Naive thymus-derived CD4-positive, alpha-beta T cell (primary cell): ENCODE data around the gene ZKSCAN8. TPM values are rescaled to one million over a fixed set of nuclear protein-coding genes. Genes with fewer than 3 reads are reported as not detected.
A peak's percentile ranks its signal among the peaks of the same experiment; 100 is the strongest.

Experiments
- ATAC-seq: fragments of 150-1000 bp; cut with Tn5 transposase; 2 replicates; pipeline ENCODE4 v1.10.0; 2021; ENCODE audit warnings: mild to moderate bottlenecking, moderate library complexity
- CTCF ChIA-PET: fragments of 350-600 bp; sonication (Branson Sonifier 250); formaldehyde crosslinking; loops from one replicate; lab custom pipeline; 2021; ENCODE audit warnings: antibody characterized with exemption; lab: Charles Lee
- POLR2A ChIA-PET: fragments of 350-600 bp; sonication (Branson Sonifier 250); formaldehyde crosslinking; loops from one replicate; lab custom pipeline; 2021; ENCODE audit warnings: antibody characterized with exemption, inconsistent platforms; lab: Charles Lee
- DNase-seq, 9 donors: peaks; one replicate each; pipeline versions ENCODE4 v3.0.0 to v3.0.0-alpha.2; 2020 to 2022; ENCODE audit warnings: mixed read lengths in 1 of 9
- H3K27ac ChIP-seq: one replicate; pipeline ENCODE4 v1.7.0; 2013; ENCODE audit warnings: mild to moderate bottlenecking, low read depth, low read length, moderate library complexity
- H3K27me3 ChIP-seq, 2 donors: one replicate each; pipeline ENCODE4 v1.7.0; 2013; ENCODE audit warnings: low read length in 2 of 2, mild to moderate bottlenecking in 2 of 2, moderate library complexity in 2 of 2; ENCODE audit not compliant: control insufficient read depth in 2 of 2, insufficient read depth in 2 of 2
- H3K36me3 ChIP-seq, 3 experiments: 1 replicate in 2 of 3; 2 replicates in 1 of 3; pipeline ENCODE4 v1.7.0; 2013; ENCODE audit warnings: low read length in 3 of 3, mild to moderate bottlenecking in 3 of 3, moderate library complexity in 1 of 3; ENCODE audit not compliant: insufficient read depth in 3 of 3, control insufficient read depth in 2 of 3
- H3K4me1 ChIP-seq, 2 donors: one replicate each; pipeline ENCODE4 v1.7.0; 2013; ENCODE audit warnings: low read length in 2 of 2, mild to moderate bottlenecking in 2 of 2, moderate library complexity in 1 of 2; ENCODE audit not compliant: control insufficient read depth in 2 of 2, insufficient read depth in 2 of 2
- H3K4me3 ChIP-seq: 2 replicates; pipeline ENCODE4 v1.7.0; 2013; ENCODE audit warnings: mild to moderate bottlenecking, low read length
- H3K9me3 ChIP-seq, 3 experiments: 1 replicate in 2 of 3; 2 replicates in 1 of 3; pipeline ENCODE4 v1.7.0; 2013; ENCODE audit warnings: low read length in 3 of 3; ENCODE audit not compliant: control insufficient read depth in 2 of 3
- H3K27ac Mint-ChIP-seq, 9 donors: one replicate each; pipeline ENCODE4 v1.8.0; 2020 to 2022; ENCODE audit warnings: mixed read lengths in 9 of 9, mild to moderate bottlenecking in 8 of 9, moderate library complexity in 5 of 9, inconsistent platforms in 2 of 9
- H3K27me3 Mint-ChIP-seq, 5 donors: one replicate each; pipeline ENCODE4 v1.8.0; 2021 to 2022; ENCODE audit warnings: mixed read lengths in 5 of 5, mild to moderate bottlenecking in 1 of 5
- H3K36me3 Mint-ChIP-seq, 5 donors: one replicate each; pipeline ENCODE4 v1.8.0; 2020 to 2022; ENCODE audit warnings: mixed read lengths in 5 of 5, mild to moderate bottlenecking in 3 of 5, inconsistent platforms in 1 of 5
- H3K4me1 Mint-ChIP-seq, 7 donors: one replicate each; pipeline ENCODE4 v1.8.0; 2020 to 2022; ENCODE audit warnings: mixed read lengths in 7 of 7, mild to moderate bottlenecking in 3 of 7, inconsistent platforms in 1 of 7
- H3K4me3 Mint-ChIP-seq, 10 donors: one replicate each; pipeline ENCODE4 v1.8.0; 2020 to 2022; ENCODE audit warnings: mild to moderate bottlenecking in 10 of 10, mixed read lengths in 10 of 10, moderate library complexity in 6 of 10, inconsistent platforms in 2 of 10
- H3K9me3 Mint-ChIP-seq, 11 donors: one replicate each; pipeline ENCODE4 v1.8.0; 2020 to 2022; ENCODE audit warnings: mixed read lengths in 11 of 11, mild to moderate bottlenecking in 4 of 11, inconsistent platforms in 1 of 11, moderate library complexity in 1 of 11
- intact Hi-C, 2 donors: fragments of 100-400 bp; cut with micrococcal nuclease; formaldehyde crosslinking; loops; one replicate each; pipeline ENCODE4 v1.15.1; 2023
- polyA plus RNA-seq, 2 donors: library from polyadenylated mRNA; unstranded; fragments of 300-500 nt; fragmentation: Illumina TruSeq; gene quantifications; one replicate each; pipeline ENCODE4 v1.2.3, GENCODE V29; 2021
- total RNA-seq, 6 experiments: library from RNA in 5 of 6; stranded (reverse) in 5 of 6; gene quantifications; 1 replicate in 5 of 6; 2 replicates in 1 of 6; pipeline ENCODE4 v1.2.3 and lab custom pipeline; 2021 to 2026

ZKSCAN8 gene
- total and polyA plus RNA-seq, 7 experiments from 2014 or later: 0.52 to 46.7 (median 25.0) TPM

DNA sequence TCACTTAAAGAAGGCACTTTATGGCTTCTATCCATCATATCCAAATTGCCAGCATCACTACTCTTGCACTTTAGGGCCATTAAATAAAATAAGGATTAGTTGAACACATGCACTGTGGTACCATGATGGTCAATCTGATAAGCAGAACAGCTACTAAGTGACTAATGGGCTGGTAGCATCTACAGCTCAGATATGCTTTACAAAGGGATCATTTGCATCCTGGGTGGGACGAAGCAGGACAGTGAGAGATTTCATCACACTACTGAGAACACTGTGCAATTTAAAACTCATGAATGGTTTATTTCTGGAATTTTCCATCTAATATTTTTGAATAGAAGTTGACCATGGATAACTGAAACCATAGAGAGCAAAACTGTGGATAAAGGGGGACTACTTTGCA, 58.3 kb downstream of the ZKSCAN8 start:
- peaks cover 12 to 73% (median 35%) of the 10 kb centered on the region in 11 donors for H3K9me3 Mint-ChIP-seq
- no peak overlapping the region for H3K27ac Mint-ChIP-seq
- peaks cover 0 to 4% of the 10 kb centered on the region in 2 donors for H3K4me1 ChIP-seq
- no peak overlapping the region for H3K4me3 Mint-ChIP-seq
- no peak overlapping the region for H3K4me3 ChIP-seq
- H3K36me3 Mint-ChIP-seq: peaks cover 0 to 22% (median 5%) of the 10 kb centered on the region in 5 donors
- ChIA-PET CTCF (no interaction called here), POLR2A (no interaction called here)
- H3K36me3 ChIP-seq: no peaks in the 10 kb centered on the region
- no peak for ATAC-seq
- DNase-seq: no peak
- peaks cover 0 to 14% (median 0%) of the 10 kb centered on the region in 3 experiments for H3K9me3 ChIP-seq
- H3K27ac ChIP-seq: no peak overlapping the region
- peaks cover 0 to 8% (median 5%) of the 10 kb centered on the region in 7 donors for H3K4me1 Mint-ChIP-seq
- no peaks in the 10 kb centered on the region for H3K27me3 ChIP-seq
- intact Hi-C loops: no loop called here
- peaks cover 18 to 94% (median 68%) of the 10 kb centered on the region in 5 donors for H3K27me3 Mint-ChIP-seq

DNA sequence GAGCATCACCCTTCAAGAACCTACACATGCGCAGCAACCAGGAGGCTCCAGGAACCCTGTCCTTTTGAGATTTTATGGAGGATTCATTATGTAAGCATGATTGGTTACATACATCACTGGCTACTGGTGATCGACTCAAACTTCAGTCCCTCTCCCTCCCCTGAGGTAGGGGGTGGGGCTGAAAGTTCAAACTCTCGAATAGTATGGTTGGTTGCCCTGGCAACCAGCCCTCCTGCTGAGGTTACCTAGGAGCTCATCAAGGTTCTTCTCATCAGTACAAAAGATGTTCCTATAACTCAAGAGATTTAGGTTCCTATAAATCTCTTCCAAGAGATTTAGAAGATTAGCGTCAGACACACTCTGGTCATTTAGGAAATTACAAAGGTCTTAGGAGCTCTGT, 61.5 kb downstream of the ZKSCAN8 start:
- Histone ChIP-seq H3K4me1 (peaks cover 4 to 8% of the 10 kb centered on the region in 2 donors), H3K27me3 (peaks cover 4 to 19% of the 10 kb centered on the region in 2 donors), H3K36me3 (no peaks in the 10 kb centered on the region), H3K27ac (no peak overlapping the region), H3K4me3 (no peak overlapping the region), H3K9me3 (peaks cover 0 to 4% (median 0%) of the 10 kb centered on the region in 3 experiments)
- H3K36me3 Mint-ChIP-seq: peaks cover 0 to 14% (median 6%) of the 10 kb centered on the region in 5 donors
- peaks cover 6 to 74% (median 35%) of the 10 kb centered on the region in 11 donors for H3K9me3 Mint-ChIP-seq
- H3K4me1 Mint-ChIP-seq: peaks cover 7 to 19% (median 13%) of the 10 kb centered on the region in 7 donors
- intact Hi-C loops: no loop called here
- H3K4me3 Mint-ChIP-seq: no peak overlapping the region
- DNase-seq (no peak), ATAC-seq (no peak)
- ChIA-PET CTCF (interaction anchor here (0.5 kb wide), 1 partner anchor 135 kb away, joined by 3 read pairs; no protein-coding TSS in a partner anchor), POLR2A (no interaction called here)
- H3K27me3 Mint-ChIP-seq: peaks cover 49 to 94% (median 75%) of the 10 kb centered on the region in 5 donors
- H3K27ac Mint-ChIP-seq: no peak overlapping the region

DNA sequence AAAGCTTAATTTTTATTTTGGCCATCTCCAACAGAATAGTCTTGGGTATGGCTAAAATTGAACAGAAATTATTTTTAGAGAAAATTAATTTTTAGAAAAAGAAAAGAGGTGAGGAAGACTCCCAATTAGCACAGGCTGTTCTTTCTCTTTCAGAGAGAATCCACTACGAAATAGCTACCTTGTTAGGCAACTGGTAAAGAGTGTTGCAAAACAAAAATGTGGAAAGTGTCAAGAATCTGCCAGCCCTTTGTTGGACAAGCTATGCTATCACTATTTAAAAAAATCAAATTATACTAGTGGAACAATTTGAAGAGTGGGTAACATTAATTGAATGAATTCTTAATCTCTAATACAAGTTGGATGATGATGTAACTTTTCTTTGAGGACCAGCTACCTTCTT, 64.2 kb downstream of the ZKSCAN8 start:
- POLR2A ChIA-PET: no interaction called here

DNA sequence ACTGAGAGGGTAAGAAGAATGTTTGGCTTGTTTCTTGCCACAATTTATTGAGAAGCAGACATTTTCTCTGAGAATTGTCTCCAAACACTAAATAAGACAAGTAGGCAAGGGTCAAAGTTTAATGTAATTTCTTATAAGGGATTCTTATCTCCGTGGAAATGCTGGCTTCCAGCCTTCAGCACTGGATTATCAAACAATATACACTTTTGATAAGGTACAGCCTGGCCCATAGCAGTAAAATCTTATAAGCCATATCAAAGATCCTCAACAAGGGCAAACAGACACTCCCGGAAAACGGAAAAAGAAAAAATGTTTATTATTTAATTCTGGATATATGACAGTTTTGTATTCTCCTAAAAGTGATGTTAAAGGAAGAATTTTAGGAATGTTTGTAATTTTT, 64.8 kb downstream of the ZKSCAN8 start:
- intact Hi-C loops: no loop called here
- ATAC-seq (no peak), DNase-seq (no peak)
- peaks cover 36 to 50% of the 10 kb centered on the region in 2 donors for H3K27me3 ChIP-seq
- no peak overlapping the region for H3K27ac ChIP-seq
- H3K4me3 Mint-ChIP-seq: peak overlapping the region in 1 of 10 donors; percentile 10
- CTCF ChIA-PET: no interaction called here
- H3K27ac Mint-ChIP-seq: no peak overlapping the region
- peaks cover 2 to 74% (median 29%) of the 10 kb centered on the region in 11 donors for H3K9me3 Mint-ChIP-seq
- POLR2A ChIA-PET: no interaction called here
- peaks cover 4 to 8% of the 10 kb centered on the region in 2 donors for H3K4me1 ChIP-seq
- H3K36me3 Mint-ChIP-seq: peaks cover 0 to 11% (median 0%) of the 10 kb centered on the region in 5 donors
- H3K4me1 Mint-ChIP-seq: peaks cover 7 to 23% (median 18%) of the 10 kb centered on the region in 7 donors
- no peaks in the 10 kb centered on the region for H3K9me3 ChIP-seq
- H3K4me3 ChIP-seq: no peak overlapping the region
- H3K27me3 Mint-ChIP-seq: peaks cover 70 to 97% (median 79%) of the 10 kb centered on the region in 5 donors
- no peaks in the 10 kb centered on the region for H3K36me3 ChIP-seq

More for the DNA sequence above, 64.2 kb downstream of the ZKSCAN8 start:
- Mint-ChIP-seq H3K36me3 (peaks cover 0 to 11% (median 0%) of the 10 kb centered on the region in 5 donors), H3K4me1 (peaks cover 7 to 23% (median 18%) of the 10 kb centered on the region in 7 donors), H3K4me3 (no peak overlapping the region), H3K27ac (no peak overlapping the region), H3K27me3 (peaks cover 64 to 95% (median 79%) of the 10 kb centered on the region in 5 donors), H3K9me3 (peaks cover 2 to 74% (median 29%) of the 10 kb centered on the region in 11 donors)
- ATAC-seq (no peak), DNase-seq (no peak)
- no peak overlapping the region for H3K27ac ChIP-seq
- H3K27me3 ChIP-seq: peaks cover 30 to 44% of the 10 kb centered on the region in 2 donors
- no peaks in the 10 kb centered on the region for H3K36me3 ChIP-seq
- intact Hi-C loops: no loop called here
- H3K9me3 ChIP-seq: no peaks in the 10 kb centered on the region
- CTCF ChIA-PET: no interaction called here
- H3K4me3 ChIP-seq: no peak overlapping the region
- H3K4me1 ChIP-seq: peaks cover 4 to 8% of the 10 kb centered on the region in 2 donors

DNA sequence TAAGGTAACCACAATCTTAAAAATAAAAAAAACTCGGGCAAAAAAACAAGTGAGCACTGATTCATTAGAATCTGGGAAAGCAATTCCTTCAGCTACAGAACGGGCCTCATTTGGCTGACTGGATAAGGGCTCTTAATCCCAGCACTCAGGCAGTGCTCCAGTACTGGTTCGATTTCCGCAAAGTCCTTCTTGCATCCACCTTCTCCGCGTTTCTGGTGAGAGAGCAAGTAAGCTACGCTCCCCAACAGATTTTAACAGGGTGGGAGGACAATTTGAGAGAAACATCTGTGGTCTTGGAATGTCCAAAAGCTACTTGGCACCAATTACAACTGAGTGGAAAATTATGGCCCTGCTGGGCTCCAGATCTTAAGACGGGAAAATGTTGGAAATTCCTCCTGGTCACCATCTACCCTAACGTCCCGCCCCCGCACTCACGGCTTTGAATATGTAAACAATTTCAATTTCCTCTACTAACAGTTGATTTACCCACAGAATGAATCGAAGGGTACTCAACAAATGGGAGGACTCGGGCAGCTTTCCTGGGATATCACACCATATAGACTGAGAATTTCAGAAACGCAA, 65.3 kb downstream of the ZKSCAN8 start:
- DNase-seq: no peak
- H3K4me3 Mint-ChIP-seq: peak overlapping the region in 5 of 10 donors; percentile 54 to 87 (median 73)

DNA sequence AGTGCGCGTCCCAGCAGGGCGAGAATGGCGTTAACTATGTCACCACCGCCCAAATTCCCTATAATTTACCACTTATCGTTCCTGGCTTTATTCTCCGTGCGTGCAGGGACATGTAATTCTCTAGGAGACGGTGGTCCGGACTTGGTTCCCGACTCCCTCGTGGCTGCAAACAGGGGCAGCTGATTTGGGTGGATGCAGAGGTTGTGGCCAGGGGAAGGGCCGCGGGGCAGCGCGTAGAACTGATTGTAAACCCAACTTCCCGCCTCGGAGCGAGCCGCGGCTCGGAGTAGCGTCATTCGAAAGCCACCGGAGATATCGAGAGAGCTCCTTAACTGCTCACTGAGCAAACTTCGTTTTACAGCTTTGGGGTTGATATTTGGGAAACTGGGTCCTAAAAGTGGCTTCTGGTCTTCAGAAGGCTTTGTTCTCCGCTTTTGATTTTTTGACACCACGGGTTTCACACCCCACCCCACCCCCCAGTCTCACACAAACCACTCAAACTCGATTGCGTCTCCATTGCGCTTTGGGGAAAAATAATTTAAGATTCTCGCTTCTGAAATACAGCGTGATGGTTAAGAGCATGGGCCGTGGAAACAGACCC, 65.9 kb downstream of the ZKSCAN8 start:
- peak overlapping the region; percentile 30 to 87 (median 54) for H3K4me3 Mint-ChIP-seq
- POLR2A ChIA-PET: no interaction called here

More for the DNA sequence above, 65.3 kb downstream of the ZKSCAN8 start:
- CTCF ChIA-PET: no interaction called here
- Histone ChIP-seq H3K4me1 (peaks cover 7 to 12% of the 10 kb centered on the region in 2 donors), H3K9me3 (no peaks in the 10 kb centered on the region), H3K27ac (no peak overlapping the region), H3K27me3 (peaks cover 40 to 54% of the 10 kb centered on the region in 2 donors), H3K4me3 (no peak overlapping the region), H3K36me3 (no peaks in the 10 kb centered on the region)
- POLR2A ChIA-PET: no interaction called here
- Mint-ChIP-seq H3K4me1 (peaks cover 4 to 27% (median 22%) of the 10 kb centered on the region in 7 donors), H3K27ac (peak overlapping the region in 1 of 9 donors; percentile 40), H3K9me3 (peaks cover 3 to 76% (median 34%) of the 10 kb centered on the region in 11 donors), H3K36me3 (peaks cover 0 to 15% (median 0%) of the 10 kb centered on the region in 5 donors), H3K27me3 (peaks cover 75 to 97% (median 83%) of the 10 kb centered on the region in 5 donors)
- intact Hi-C loops: no loop called here
- ATAC-seq: no peak

More for the DNA sequence above, 65.9 kb downstream of the ZKSCAN8 start:
- H3K4me1 Mint-ChIP-seq: peaks cover 6 to 29% (median 25%) of the 10 kb centered on the region in 7 donors
- H3K27ac ChIP-seq: no peak overlapping the region
- DNase-seq (peak in 1 of 9 donors; percentile 44), ATAC-seq (peak; percentile 40)
- H3K4me3 ChIP-seq: no peak overlapping the region
- no peaks in the 10 kb centered on the region for H3K36me3 ChIP-seq
- peak overlapping the region in 1 of 9 donors; percentile 40 for H3K27ac Mint-ChIP-seq
- H3K4me1 ChIP-seq: peaks cover 12 to 13% of the 10 kb centered on the region in 2 donors
- H3K9me3 ChIP-seq: no peaks in the 10 kb centered on the region
- peaks cover 0 to 15% (median 0%) of the 10 kb centered on the region in 5 donors for H3K36me3 Mint-ChIP-seq
- H3K27me3 Mint-ChIP-seq: peaks cover 81 to 97% (median 86%) of the 10 kb centered on the region in 5 donors
- CTCF ChIA-PET: no interaction called here
- H3K9me3 Mint-ChIP-seq: peaks cover 3 to 74% (median 36%) of the 10 kb centered on the region in 11 donors
- H3K27me3 ChIP-seq: peaks cover 46 to 60% of the 10 kb centered on the region in 2 donors
- intact Hi-C loops: no loop called here
